ENCODE results near the gene OSBP2.

OSBP2 gene

GRCh38 chr22:30892286-30892685 lies 197.6 kb downstream of the OSBP2 start:
- TF ChIP-seq, protein P1, sequence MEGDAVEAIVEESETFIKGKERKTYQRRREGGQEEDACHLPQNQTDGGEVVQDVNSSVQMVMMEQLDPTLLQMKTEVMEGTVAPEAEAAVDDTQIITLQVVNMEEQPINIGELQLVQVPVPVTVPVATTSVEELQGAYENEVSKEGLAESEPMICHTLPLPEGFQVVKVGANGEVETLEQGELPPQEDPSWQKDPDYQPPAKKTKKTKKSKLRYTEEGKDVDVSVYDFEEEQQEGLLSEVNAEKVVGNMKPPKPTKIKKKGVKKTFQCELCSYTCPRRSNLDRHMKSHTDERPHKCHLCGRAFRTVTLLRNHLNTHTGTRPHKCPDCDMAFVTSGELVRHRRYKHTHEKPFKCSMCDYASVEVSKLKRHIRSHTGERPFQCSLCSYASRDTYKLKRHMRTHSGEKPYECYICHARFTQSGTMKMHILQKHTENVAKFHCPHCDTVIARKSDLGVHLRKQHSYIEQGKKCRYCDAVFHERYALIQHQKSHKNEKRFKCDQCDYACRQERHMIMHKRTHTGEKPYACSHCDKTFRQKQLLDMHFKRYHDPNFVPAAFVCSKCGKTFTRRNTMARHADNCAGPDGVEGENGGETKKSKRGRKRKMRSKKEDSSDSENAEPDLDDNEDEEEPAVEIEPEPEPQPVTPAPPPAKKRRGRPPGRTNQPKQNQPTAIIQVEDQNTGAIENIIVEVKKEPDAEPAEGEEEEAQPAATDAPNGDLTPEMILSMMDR (IDR thresholded peaks at IDR 0.05; ENCODE audit: low read depth, low read length, missing control alignments) = no peak
- no peak overlapping the region for H3K4me3 ChIP-seq (ENCODE audit: low read depth, low read length)
- no peak for DNase-seq (ENCODE audit: low read depth)
- in situ Hi-C loops (cut with HindIII; ENCODE audit: low sequenced_read_pairs) = no loop called here

DNA sequence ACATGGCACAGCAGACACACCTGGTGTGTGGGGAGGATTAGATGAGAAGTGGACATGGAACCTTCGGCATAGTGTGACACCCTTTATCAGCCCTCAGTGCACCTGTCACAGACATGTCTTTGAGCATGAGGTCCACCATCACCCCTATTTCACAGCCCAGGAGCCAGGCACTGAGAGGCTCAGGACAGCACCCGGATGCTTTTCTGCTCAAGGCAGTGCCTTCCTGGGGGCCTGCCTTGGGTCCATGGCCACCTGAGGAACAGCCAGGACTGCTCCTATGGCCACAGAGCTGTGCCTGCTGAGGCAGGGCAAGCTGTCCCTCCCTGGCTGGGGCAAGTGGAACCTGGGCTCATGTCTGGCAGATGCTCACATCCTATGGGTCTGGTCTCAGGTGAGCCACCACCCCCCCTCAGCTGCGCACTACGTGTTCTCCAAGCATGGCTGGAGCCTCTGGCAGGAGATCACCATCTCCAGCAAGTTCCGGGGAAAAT lies 198.1 kb downstream of the OSBP2 start:
- in situ Hi-C loops (cut with HindIII; ENCODE audit: low sequenced_read_pairs) = no loop called here
- H3K4me3 ChIP-seq (ENCODE audit: low read depth, low read length) = no peak overlapping the region
- no peak for DNase-seq (ENCODE audit: low read depth)
- TF ChIP-seq, protein P1 (IDR thresholded peaks at IDR 0.05; ENCODE audit: low read depth, low read length, missing control alignments) = no peak

DNA sequence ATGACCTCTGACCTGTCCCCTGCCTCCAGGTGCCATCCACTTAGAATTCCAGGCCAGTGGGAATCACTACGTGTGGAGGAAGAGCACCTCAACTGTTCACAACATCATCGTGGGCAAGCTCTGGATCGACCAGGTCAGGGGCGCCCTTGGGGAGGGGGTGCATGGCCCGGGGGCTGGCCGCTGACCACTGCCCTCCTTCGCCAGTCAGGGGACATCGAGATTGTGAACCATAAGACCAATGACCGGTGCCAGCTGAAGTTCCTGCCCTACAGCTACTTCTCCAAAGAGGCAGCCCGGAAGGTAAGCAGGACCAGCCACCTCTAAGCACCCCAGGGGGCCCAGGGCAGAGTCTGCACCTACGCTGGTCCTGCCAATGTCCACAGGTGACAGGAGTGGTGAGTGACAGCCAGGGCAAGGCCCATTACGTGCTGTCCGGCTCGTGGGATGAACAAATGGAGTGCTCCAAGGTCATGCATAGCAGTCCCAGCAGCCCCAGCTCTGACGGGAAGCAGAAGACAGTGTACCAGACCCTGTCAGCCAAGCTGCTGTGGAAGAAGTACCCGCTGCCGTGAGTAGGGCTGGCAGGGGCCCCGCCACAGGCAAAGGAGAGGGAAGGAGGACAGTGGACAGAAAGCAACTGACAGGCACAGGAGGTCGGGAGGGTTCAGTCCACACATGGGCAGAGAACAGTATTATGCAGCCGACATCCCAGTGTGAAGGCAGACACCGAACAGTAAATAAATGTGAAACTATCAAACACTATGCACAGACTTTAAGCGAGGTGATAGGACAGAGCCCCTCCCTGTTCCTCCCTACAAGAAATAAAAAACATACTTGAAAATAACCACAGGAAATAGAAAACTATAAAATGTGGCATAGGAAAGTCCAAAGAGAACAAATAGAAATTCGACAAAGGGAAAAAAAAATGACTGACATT lies 199.0 kb downstream of the OSBP2 start:
- TF ChIP-seq, protein P1 (IDR thresholded peaks at IDR 0.05; ENCODE audit: low read depth, low read length, missing control alignments) = no peak

GRCh38 chr22:30894371-30894740 lies 199.7 kb downstream of the OSBP2 start:
- DNase-seq (ENCODE audit: low read depth) = no peak
- in situ Hi-C loops (cut with HindIII; ENCODE audit: low sequenced_read_pairs) = no loop called here
- no peak overlapping the region for H3K4me3 ChIP-seq (ENCODE audit: low read depth, low read length)
- TF ChIP-seq, protein P1 (IDR thresholded peaks at IDR 0.05; ENCODE audit: low read depth, low read length, missing control alignments) = no peak

More for the DNA sequence above, 199.0 kb downstream of the OSBP2 start:
- no peak overlapping the region for H3K4me3 ChIP-seq (ENCODE audit: low read depth, low read length)
- in situ Hi-C loops (cut with HindIII; ENCODE audit: low sequenced_read_pairs) = no loop called here
- no peak for DNase-seq (ENCODE audit: low read depth)

DNA sequence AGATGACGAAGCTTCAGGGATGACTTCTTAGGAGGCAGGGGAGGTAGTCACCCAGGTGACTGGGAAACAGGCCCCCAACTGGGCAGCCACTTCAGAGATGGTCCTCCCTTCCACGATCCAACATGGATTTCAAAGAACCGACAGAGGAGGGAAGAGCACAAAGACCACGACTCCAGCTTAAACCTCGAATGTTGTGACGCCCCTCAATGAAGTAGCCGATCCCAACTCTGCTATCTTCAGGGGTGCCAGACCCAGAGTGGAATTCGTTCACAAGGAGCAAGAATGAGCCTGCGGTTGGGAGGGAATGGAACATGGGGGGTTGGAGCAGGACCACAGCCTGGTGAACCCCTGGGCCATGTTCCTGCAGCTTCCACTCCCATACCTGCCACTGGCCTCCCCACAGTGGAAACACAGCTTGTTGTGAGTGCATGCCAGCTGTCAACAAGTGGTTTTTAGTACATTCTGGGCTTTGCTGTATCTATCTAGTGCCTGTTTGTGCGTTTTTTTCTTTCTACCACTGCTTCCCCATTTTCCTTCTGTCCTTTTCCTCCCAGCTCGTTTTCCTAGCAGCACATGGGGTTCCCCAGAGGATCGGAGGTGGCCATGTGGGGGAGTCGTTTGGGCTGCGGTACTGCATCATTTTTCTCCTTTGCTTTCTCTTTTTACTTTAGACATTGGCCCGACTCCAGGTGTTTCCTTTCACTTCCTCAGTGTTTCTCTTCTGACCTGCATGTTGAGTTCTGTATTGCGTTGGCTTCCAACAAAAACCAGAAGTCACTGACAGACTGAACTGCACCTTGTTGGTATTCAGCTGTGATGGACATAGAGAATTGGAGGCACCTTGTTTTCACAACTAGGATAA lies 208.1 kb downstream of the OSBP2 start:
- no peak for DNase-seq (ENCODE audit: low read depth)
- TF ChIP-seq, protein P1 (IDR thresholded peaks at IDR 0.05; ENCODE audit: low read depth, low read length, missing control alignments) = no peak

GRCh38 chr22:30903876-30904460 lies 209.3 kb downstream of the OSBP2 start:
- in situ Hi-C loops (cut with HindIII; ENCODE audit: low sequenced_read_pairs) = no loop called here
- H3K4me3 ChIP-seq (ENCODE audit: low read depth, low read length) = no peak overlapping the region
- TF ChIP-seq, protein P1 (IDR thresholded peaks at IDR 0.05; ENCODE audit: low read depth, low read length, missing control alignments) = no peak
- no peak for DNase-seq (ENCODE audit: low read depth)

More for the DNA sequence above, 208.1 kb downstream of the OSBP2 start:
- H3K4me3 ChIP-seq (ENCODE audit: low read depth, low read length) = no peak overlapping the region
- in situ Hi-C loops (cut with HindIII; ENCODE audit: low sequenced_read_pairs) = no loop called here

Data from astrocyte of the cerebellum (primary cell).